ENCODE results near the gene TMCO6. TPM values are rescaled to one million over a fixed set of nuclear protein-coding genes. Genes with fewer than 3 reads are reported as not detected.

The TMCO6 gene
- total RNA-seq, 4 donors from 2014 or later = 22.3 to 61.6 (median 38.8) TPM

GRCh38 chr5:140630292-140631035 is 8.8 kb upstream of the TMCO6 start:
- peak overlapping the region; percentile 53 for H3K4me3 ChIP-seq
- WGBS = 58% methylated on average over 2 of the region's 2 CpGs

DNA sequence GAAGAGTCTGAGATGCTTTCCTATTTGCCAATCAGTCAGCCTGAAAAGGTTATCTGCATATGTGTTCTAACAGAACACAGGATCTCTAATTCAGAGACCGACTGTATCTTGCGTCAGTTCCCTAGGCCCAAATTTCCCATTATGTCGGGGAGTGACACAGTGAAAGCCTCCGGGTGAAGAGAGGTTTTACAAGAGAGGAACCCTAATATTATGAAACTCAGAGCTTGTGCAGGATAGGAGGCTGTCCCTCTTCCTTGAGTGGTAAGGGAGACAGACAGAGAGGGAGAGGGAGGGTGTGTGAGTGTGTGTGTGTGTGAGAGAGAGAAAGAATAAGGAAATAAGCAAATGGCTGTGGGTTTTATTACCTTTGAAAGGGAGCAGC is 8.2 kb upstream of the TMCO6 start:
- H3K4me1 ChIP-seq = peaks cover 21% of the 10 kb centered on the region
- 83% methylated on average over 4 of the region's 4 CpGs for WGBS
- no peaks in the 10 kb centered on the region for H3K9me3 ChIP-seq
- DNase-seq (ENCODE audit: low spot score in 2 of 2) = no peak
- peak overlapping the region; percentile 70 for H3K27ac ChIP-seq
- no peaks in the 10 kb centered on the region for H3K27me3 ChIP-seq
- H3K36me3 ChIP-seq = no peaks in the 10 kb centered on the region
- TF ChIP-seq POLR2A (IDR thresholded peaks at IDR 0.05) (no peak), EP300 (IDR thresholded peaks at IDR 0.05) (no peak), POLR2AphosphoS5 (IDR thresholded peaks at IDR 0.05) (no peak), CTCF (IDR thresholded peaks at IDR 0.05) (no peak)
- H3K4me3 ChIP-seq = peak overlapping the region; percentile 53

More at GRCh38 chr5:140630292-140631035, 8.8 kb upstream of the TMCO6 start:
- Histone ChIP-seq H3K4me1 (peaks cover 21% of the 10 kb centered on the region), H3K36me3 (no peaks in the 10 kb centered on the region), H3K27me3 (no peaks in the 10 kb centered on the region), H3K27ac (no peak overlapping the region), H3K9me3 (no peaks in the 10 kb centered on the region)
- no peak for DNase-seq (ENCODE audit: low spot score in 2 of 2)
- TF ChIP-seq EP300 (IDR thresholded peaks at IDR 0.05) = no peak
- TF ChIP-seq POLR2AphosphoS5 (IDR thresholded peaks at IDR 0.05) = no peak
- TF ChIP-seq POLR2A (IDR thresholded peaks at IDR 0.05) = no peak
- no peak for TF ChIP-seq CTCF (IDR thresholded peaks at IDR 0.05)

DNA sequence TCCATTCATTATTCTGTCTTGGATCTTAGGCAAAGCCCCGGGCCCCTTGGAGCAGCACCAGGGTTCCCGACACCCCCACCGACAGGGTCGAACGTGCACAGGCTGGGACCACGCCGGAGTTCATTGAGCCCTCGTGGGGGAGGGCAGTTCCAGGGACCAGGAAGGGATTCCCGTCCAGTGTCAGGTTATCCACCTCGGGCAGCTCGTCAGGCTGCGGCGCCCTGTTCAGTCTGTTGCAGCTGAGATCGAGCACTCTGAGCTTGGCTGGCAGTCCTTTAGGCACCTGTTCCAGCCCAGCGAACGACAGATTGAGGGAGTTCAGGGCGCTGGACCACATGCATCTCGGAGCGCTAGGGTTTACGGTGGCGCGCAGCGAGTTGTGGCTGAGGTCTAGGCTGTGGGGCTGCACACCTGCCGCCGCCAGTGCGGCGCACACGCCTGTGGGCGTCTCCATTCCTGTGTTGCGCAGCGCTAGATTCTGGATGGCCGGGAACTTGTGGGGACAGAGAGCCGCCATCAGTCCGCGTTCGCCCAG is 7.4 kb upstream of the TMCO6 start:
- peak overlapping the region; percentile 53 for H3K4me3 ChIP-seq
- no peaks in the 10 kb centered on the region for H3K27me3 ChIP-seq
- no peaks in the 10 kb centered on the region for H3K36me3 ChIP-seq
- H3K9me3 ChIP-seq = no peaks in the 10 kb centered on the region
- TF ChIP-seq POLR2AphosphoS5 (IDR thresholded peaks at IDR 0.05) (no peak), CTCF (IDR thresholded peaks at IDR 0.05) (no peak), EP300 (IDR thresholded peaks at IDR 0.05) (no peak), POLR2A (IDR thresholded peaks at IDR 0.05) (no peak)
- WGBS = 14% methylated on average over 15 of the region's 36 CpGs
- H3K27ac ChIP-seq = peak overlapping the region; percentile 70
- no peak for DNase-seq (ENCODE audit: low spot score in 2 of 2)
- H3K4me1 ChIP-seq = peaks cover 21% of the 10 kb centered on the region

DNA sequence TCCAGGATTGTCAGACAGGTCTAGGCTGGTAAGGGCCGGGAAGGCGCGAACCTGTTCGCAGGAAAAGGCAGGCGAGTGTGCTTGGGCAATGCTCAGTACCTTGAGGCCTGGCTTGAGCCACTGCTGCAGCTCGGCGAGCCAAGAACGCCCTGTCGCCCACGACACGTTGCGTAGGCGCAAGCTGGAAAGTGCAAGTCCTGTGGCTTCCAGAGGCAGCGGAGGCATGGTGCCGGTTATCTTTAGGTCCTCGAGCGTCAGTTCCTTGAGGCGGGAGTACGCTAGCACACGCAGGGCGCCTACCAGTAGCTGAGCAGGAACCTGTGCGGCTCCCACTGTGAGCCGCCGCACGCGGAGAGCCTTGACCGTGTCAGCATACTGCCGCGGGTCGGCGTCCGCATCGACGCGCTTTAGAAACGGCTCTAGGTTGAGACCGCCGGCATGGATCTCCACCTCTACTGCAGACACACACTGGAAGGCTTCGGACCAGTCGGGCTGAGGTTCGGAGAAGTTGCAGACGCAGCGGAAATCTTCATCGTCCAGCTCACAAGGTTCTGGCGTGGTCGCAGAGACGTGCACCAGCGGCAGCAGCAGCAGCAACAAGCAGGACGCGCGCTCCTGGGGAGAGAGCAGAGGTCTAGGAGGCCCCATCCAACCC is 6.8 kb upstream of the TMCO6 start:
- Histone ChIP-seq H3K27ac (peak overlapping the region; percentile 70), H3K9me3 (no peaks in the 10 kb centered on the region), H3K4me3 (peak overlapping the region; percentile 53), H3K27me3 (no peaks in the 10 kb centered on the region), H3K36me3 (no peaks in the 10 kb centered on the region), H3K4me1 (peaks cover 21% of the 10 kb centered on the region)
- TF ChIP-seq POLR2AphosphoS5 (IDR thresholded peaks at IDR 0.05) (no peak), CTCF (IDR thresholded peaks at IDR 0.05) (no peak), EP300 (IDR thresholded peaks at IDR 0.05) (no peak), POLR2A (IDR thresholded peaks at IDR 0.05) (no peak)
- peak; percentile 75 to 82 for DNase-seq (ENCODE audit: low spot score in 2 of 2)
- 2% methylated on average over 10 of the region's 51 CpGs for WGBS

- Histone ChIP-seq H3K27me3 (no peaks in the 10 kb centered on the region), H3K9me3 (no peaks in the 10 kb centered on the region), H3K4me3 (peak within 1 kb of the TSS; percentile 53), H3K36me3 (no peaks in the 10 kb centered on the region), H3K27ac (peak within 1 kb of the TSS; percentile 70), H3K4me1 (peaks cover 21% of the 10 kb centered on the region)
- TF ChIP-seq CTCF (IDR thresholded peaks at IDR 0.05) (no peak), POLR2AphosphoS5 (IDR thresholded peaks at IDR 0.05) (peak in 1 of 3 donors; percentile 18), EP300 (IDR thresholded peaks at IDR 0.05) (no peak)
- 2% methylated on average over 16 of the region's 16 CpGs for WGBS
- peak; percentile 82 to 86 for DNase-seq (ENCODE audit: low spot score in 2 of 2)
These were observed 6.2 kb upstream of the TMCO6 start, which contains the start of gene CD14 for GRCh38 chr5:140633021-140633471. Gene CD14, minus strand, starts transcription at chr5:140633175. Its CDS starts 104 bp downstream, at chr5:140633071.

All from suprapubic skin (tissue), 4 donors.